Mesenchymal stem cell (in vitro differentiated cells and primary cell): ENCODE measurements around the gene RMC1.

ENCODE experiments used
- DNase-seq: peaks from one replicate; pipeline ENCODE4 v3.0.0-alpha.2; 2013
- H2AFZ ChIP-seq: one replicate; pipeline ENCODE4 v1.6.1; 2013; ENCODE audit warnings: low read depth, mild to moderate bottlenecking, control low read depth, inconsistent platforms, low read length, moderate library complexity
- H2AK5ac ChIP-seq: 2 replicates; pipeline ENCODE4 v1.6.1; 2013; ENCODE audit warnings: low read length, moderate library complexity, mild to moderate bottlenecking, inconsistent platforms; ENCODE audit not compliant: severe bottlenecking
- H2BK120ac ChIP-seq: one replicate; pipeline ENCODE4 v1.6.1; 2013; ENCODE audit warnings: low read depth, mild to moderate bottlenecking, inconsistent platforms, low read length, moderate library complexity
- H2BK12ac ChIP-seq, 2 experiments: one replicate each; pipeline ENCODE4 v1.6.1; 2013; ENCODE audit warnings: inconsistent platforms in 2 of 2, low read length in 2 of 2, mild to moderate bottlenecking in 2 of 2, moderate library complexity in 2 of 2, control low read depth in 1 of 2
- H2BK15ac ChIP-seq: one replicate; pipeline ENCODE4 v1.6.1; 2013; ENCODE audit warnings: mild to moderate bottlenecking, low read depth, inconsistent platforms; ENCODE audit not compliant: poor library complexity, severe bottlenecking
- H2BK5ac ChIP-seq: 2 replicates; pipeline ENCODE4 v1.6.1; 2013; ENCODE audit warnings: low read depth, mild to moderate bottlenecking, low read length, control low read depth, inconsistent platforms; ENCODE audit not compliant: poor library complexity, severe bottlenecking
- H3K14ac ChIP-seq, 2 experiments: one replicate each; pipeline ENCODE4 v1.6.1; 2013; ENCODE audit warnings: inconsistent platforms in 2 of 2, low read length in 2 of 2, control low read depth in 1 of 2, mild to moderate bottlenecking in 1 of 2, moderate library complexity in 1 of 2
- H3K18ac ChIP-seq, 2 experiments: one replicate each; pipeline ENCODE4 v1.6.1; 2013; ENCODE audit warnings: inconsistent platforms in 2 of 2, low read length in 2 of 2, control low read depth in 1 of 2, low read depth in 1 of 2, mild to moderate bottlenecking in 1 of 2
- H3K23ac ChIP-seq, 2 experiments: one replicate each; pipeline ENCODE4 v1.6.1; 2013; ENCODE audit warnings: inconsistent platforms in 2 of 2, low read length in 2 of 2, mild to moderate bottlenecking in 2 of 2, moderate library complexity in 2 of 2, control low read depth in 1 of 2
- H3K27ac ChIP-seq: 2 replicates; pipeline ENCODE4 v1.5.1; 2013; ENCODE audit warnings: mild to moderate bottlenecking, moderate library complexity, low read length, control low read depth, inconsistent platforms; ENCODE audit not compliant: poor library complexity, severe bottlenecking
- H3K27me3 ChIP-seq, 2 experiments: 2 replicates each; pipeline versions ENCODE4 v1.6.1 to v1.7.0; 2013; ENCODE audit warnings: low read length in 2 of 2, mild to moderate bottlenecking in 2 of 2, moderate library complexity in 2 of 2, control low read depth in 1 of 2, inconsistent platforms in 1 of 2; ENCODE audit not compliant: control insufficient read depth in 1 of 2, insufficient read depth in 1 of 2
- H3K36me3 ChIP-seq, 2 experiments: 2 replicates each; pipeline versions ENCODE4 v1.6.1 to v1.7.0; 2013; ENCODE audit warnings: low read length in 2 of 2, control low read depth in 1 of 2, inconsistent platforms in 1 of 2, low read depth in 1 of 2, mild to moderate bottlenecking in 1 of 2; ENCODE audit not compliant: insufficient read depth in 2 of 2, control insufficient read depth in 1 of 2
- H3K4ac ChIP-seq, 2 experiments: one replicate each; pipeline ENCODE4 v1.6.1; 2013; ENCODE audit warnings: inconsistent platforms in 2 of 2, low read length in 2 of 2, mild to moderate bottlenecking in 2 of 2, moderate library complexity in 2 of 2, control low read depth in 1 of 2, low read depth in 1 of 2
- H3K4me1 ChIP-seq: 2 replicates; pipeline ENCODE4 v1.6.1; 2013; ENCODE audit warnings: low read depth, low read length, control low read depth; ENCODE audit not compliant: control insufficient read depth, insufficient read depth
- H3K4me2 ChIP-seq: 2 replicates; pipeline ENCODE4 v1.6.1; 2013; ENCODE audit warnings: low read length, mild to moderate bottlenecking, inconsistent platforms; ENCODE audit not compliant: poor library complexity, severe bottlenecking
- H3K4me3 ChIP-seq, 2 experiments: 2 replicates each; pipeline versions ENCODE4 v1.5.1 to v1.7.0; 2013; ENCODE audit warnings: low read length in 2 of 2, mild to moderate bottlenecking in 2 of 2, control low read depth in 1 of 2, low read depth in 1 of 2; ENCODE audit not compliant: insufficient read depth in 1 of 2
- H3K79me1 ChIP-seq: replicated peaks from 2 replicates; pipeline ENCODE4 v1.6.1; 2013; ENCODE audit warnings: mild to moderate bottlenecking, control low read depth, low read length, inconsistent platforms; ENCODE audit not compliant: poor library complexity, severe bottlenecking
- H3K9ac ChIP-seq: 2 replicates; pipeline ENCODE4 v1.7.0; 2013; ENCODE audit warnings: mild to moderate bottlenecking, low read length, moderate library complexity
- H3K9me3 ChIP-seq: 2 replicates; pipeline ENCODE4 v1.7.0; 2013; ENCODE audit warnings: mild to moderate bottlenecking, low read length; ENCODE audit not compliant: control insufficient read depth
- H4K8ac ChIP-seq: one replicate; pipeline ENCODE4 v1.6.1; 2013; ENCODE audit warnings: inconsistent platforms, mild to moderate bottlenecking, low read length, moderate library complexity
- H4K91ac ChIP-seq: one replicate; pipeline ENCODE4 v1.6.1; 2013; ENCODE audit warnings: mild to moderate bottlenecking, low read length, inconsistent platforms
- WGBS: methylation state at CpG from one replicate; pipeline ENCODE4 v1.1.7; 2013; ENCODE audit warnings: mixed read lengths; 5-methylcytosine and 5-hydroxymethylcytosine counted together

RMC1 gene

GRCh38 chr18:23512641-23513040 is 9.3 kb downstream of the RMC1 start:
- H3K4ac ChIP-seq: no peak overlapping the region
- H3K9me3 ChIP-seq: no peaks in the 10 kb centered on the region
- no peak overlapping the region for H2BK5ac ChIP-seq
- H3K4me1 ChIP-seq: peaks cover 8% of the 10 kb centered on the region
- no peak overlapping the region for H2AK5ac ChIP-seq
- WGBS: 100% methylated on average over 1 of the region's 1 CpG
- no peak overlapping the region for H2BK12ac ChIP-seq
- H2BK120ac ChIP-seq: no peak overlapping the region
- peaks cover 25 to 82% of the 10 kb centered on the region in 2 experiments for H3K36me3 ChIP-seq
- H3K4me3 ChIP-seq: no peak overlapping the region
- no peak overlapping the region for H3K4me2 ChIP-seq
- no peak overlapping the region for H3K23ac ChIP-seq
- no peak overlapping the region for H4K91ac ChIP-seq
- H3K18ac ChIP-seq: no peak overlapping the region
- no peak overlapping the region for H3K27ac ChIP-seq
- H3K9ac ChIP-seq: no peak overlapping the region
- H3K27me3 ChIP-seq: no peaks in the 10 kb centered on the region
- H2AFZ ChIP-seq: no peak overlapping the region
- H3K14ac ChIP-seq: no peak overlapping the region
- peaks cover 22% of the 10 kb centered on the region for H3K79me1 ChIP-seq
- peak; percentile 75 for DNase-seq
- H2BK15ac ChIP-seq: no peak overlapping the region
- H4K8ac ChIP-seq: no peak overlapping the region

DNA sequence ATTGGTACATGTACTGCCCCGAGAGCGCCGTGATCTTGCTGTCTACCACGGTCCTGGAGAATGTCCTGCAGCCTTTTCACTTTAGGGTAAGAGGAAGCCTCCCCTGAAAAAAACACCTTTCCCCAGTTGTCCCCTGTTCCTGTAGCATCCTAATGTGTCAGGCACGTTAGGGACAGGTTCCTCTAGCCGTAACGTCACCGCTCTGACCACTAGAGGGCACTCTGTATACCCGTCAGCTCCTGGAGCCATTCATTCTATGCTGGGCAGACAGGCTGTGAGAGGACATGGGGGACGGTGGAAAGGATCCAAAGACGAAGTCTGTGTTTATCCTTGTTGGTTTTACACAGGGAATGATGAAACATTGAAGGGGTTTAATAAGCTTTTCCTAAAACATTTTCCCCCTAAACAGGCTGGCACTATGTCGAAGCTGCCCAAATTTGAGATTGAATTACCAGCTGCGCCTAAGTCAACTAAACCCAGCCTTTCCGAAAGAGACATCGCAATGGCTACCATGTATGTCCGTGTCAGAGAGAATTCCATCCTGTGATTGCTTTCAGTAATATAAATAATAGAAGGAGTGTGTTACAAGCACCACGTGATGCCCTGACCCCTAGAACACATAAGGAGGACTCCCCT is 12.7 kb downstream of the RMC1 start:
- Histone ChIP-seq H4K8ac (no peak overlapping the region), H3K36me3 (peaks cover 28 to 84% of the 10 kb centered on the region in 2 experiments), H3K4me2 (no peak overlapping the region), H2AK5ac (peak overlapping the region; percentile 49), H2BK12ac (no peak overlapping the region), H3K4me3 (no peak overlapping the region), H3K23ac (no peak overlapping the region), H3K9ac (no peak overlapping the region), H3K18ac (no peak overlapping the region), H2AFZ (no peak overlapping the region), H3K4ac (no peak overlapping the region), H3K79me1 (peaks cover 9% of the 10 kb centered on the region), H3K4me1 (peaks cover 8% of the 10 kb centered on the region), H4K91ac (no peak overlapping the region), H2BK120ac (no peak overlapping the region), H3K14ac (no peak overlapping the region), H2BK5ac (no peak overlapping the region), H3K9me3 (no peaks in the 10 kb centered on the region), H2BK15ac (no peak overlapping the region), H3K27ac (peak overlapping the region; percentile 78), H3K27me3 (no peaks in the 10 kb centered on the region)
- peak; percentile 81 for DNase-seq
- WGBS: 52% methylated on average over 16 of the region's 17 CpGs

DNA sequence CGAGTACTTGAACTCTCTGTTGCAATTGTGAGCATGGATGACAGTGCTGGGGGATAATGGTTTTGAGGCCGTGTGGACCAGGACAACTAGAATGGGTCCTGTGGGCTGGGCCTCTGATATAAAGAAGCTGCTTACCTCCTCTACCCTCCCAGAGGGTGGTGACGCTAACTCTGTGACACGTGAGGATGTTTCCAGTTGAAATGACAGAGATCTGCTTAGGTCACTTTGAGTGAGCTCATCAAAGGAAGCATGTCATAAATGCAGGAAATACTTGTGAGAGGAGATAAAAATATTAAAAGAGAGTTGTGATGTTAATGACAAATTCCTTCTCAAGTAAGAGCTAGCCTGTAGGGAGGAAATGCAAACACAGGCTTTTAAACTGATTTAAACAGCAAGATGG is 16.4 kb downstream of the RMC1 start:
- no peak overlapping the region for H3K18ac ChIP-seq
- no peak overlapping the region for H2BK15ac ChIP-seq
- DNase-seq: peak; percentile 48
- no peak overlapping the region for H3K4me2 ChIP-seq
- no peak overlapping the region for H3K27ac ChIP-seq
- no peak overlapping the region for H4K91ac ChIP-seq
- no peak overlapping the region for H2BK120ac ChIP-seq
- H2BK12ac ChIP-seq: no peak overlapping the region
- H2AK5ac ChIP-seq: no peak overlapping the region
- no peaks in the 10 kb centered on the region for H3K27me3 ChIP-seq
- H3K9ac ChIP-seq: no peak overlapping the region
- WGBS: 74% methylated on average over 4 of the region's 4 CpGs
- H3K36me3 ChIP-seq: peaks cover 49 to 92% of the 10 kb centered on the region in 2 experiments
- H2BK5ac ChIP-seq: no peak overlapping the region
- no peak overlapping the region for H3K14ac ChIP-seq
- peaks cover 14% of the 10 kb centered on the region for H3K4me1 ChIP-seq
- H4K8ac ChIP-seq: no peak overlapping the region
- no peak overlapping the region for H2AFZ ChIP-seq
- H3K9me3 ChIP-seq: no peaks in the 10 kb centered on the region
- H3K23ac ChIP-seq: no peak overlapping the region
- peaks cover 13% of the 10 kb centered on the region for H3K79me1 ChIP-seq
- no peak overlapping the region for H3K4me3 ChIP-seq
- H3K4ac ChIP-seq: no peak overlapping the region

DNA sequence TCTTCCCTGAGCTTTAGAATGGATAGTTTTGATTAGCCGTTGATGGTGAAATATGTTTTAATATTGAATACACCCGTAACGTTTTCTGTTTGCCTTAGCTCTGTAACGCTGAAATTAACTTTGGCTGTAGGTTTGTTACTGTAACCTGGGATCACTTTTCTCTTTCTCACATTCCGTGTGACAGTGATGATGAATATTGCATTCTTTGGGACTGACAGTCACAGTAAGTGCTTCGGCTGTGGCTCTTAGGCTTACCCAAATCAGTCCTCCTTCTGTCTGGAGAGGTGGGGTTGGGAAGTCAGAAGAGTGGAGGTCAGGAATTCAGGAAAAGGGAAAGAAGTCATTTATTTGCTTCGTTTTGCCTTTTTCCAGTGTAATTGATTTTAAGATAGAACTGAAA is 18.0 kb downstream of the RMC1 start:
- Histone ChIP-seq H3K4me1 (peaks cover 10% of the 10 kb centered on the region), H3K36me3 (peaks cover 58 to 91% of the 10 kb centered on the region in 2 experiments), H3K23ac (no peak overlapping the region), H2AK5ac (no peak overlapping the region), H2BK12ac (no peak overlapping the region), H3K27ac (no peak overlapping the region), H3K4me2 (no peak overlapping the region), H4K8ac (no peak overlapping the region), H3K4me3 (no peak overlapping the region), H3K18ac (no peak overlapping the region), H2BK15ac (no peak overlapping the region), H3K4ac (no peak overlapping the region), H3K79me1 (peaks cover 15% of the 10 kb centered on the region), H3K14ac (no peak overlapping the region), H3K9me3 (no peaks in the 10 kb centered on the region), H2BK5ac (no peak overlapping the region), H2AFZ (no peak overlapping the region), H3K27me3 (no peaks in the 10 kb centered on the region), H4K91ac (no peak overlapping the region), H2BK120ac (no peak overlapping the region), H3K9ac (no peak overlapping the region)
- no peak for DNase-seq
- 74% methylated on average over 6 of the region's 7 CpGs for WGBS
